GM12878 (cell line): ENCODE data around the gene COQ2. TPM values are rescaled to one million over a fixed set of nuclear protein-coding genes. Genes with fewer than 3 reads are reported as not detected.

Experiments used
- CEBPB ChIP-seq, 2 experiments: fragments of 150-350 bp in 1 of 2; IDR thresholded peaks; 2 replicates each; pipeline ENCODE4 v1.6.1; 2012 to 2014; ENCODE audit warnings: low read depth in 2 of 2, low read length in 2 of 2, borderline replicate concordance in 1 of 2, inconsistent platforms in 1 of 2
- FOXK2 ChIP-seq: fragments of 450-650 bp; IDR thresholded peaks from 2 replicates; pipeline ENCODE4 v1.6.1; 2017; ENCODE audit warnings: mild to moderate bottlenecking, moderate library complexity
- HDAC2 ChIP-seq: fragments of 200-600 bp; sonication (generic); IDR thresholded peaks from 2 replicates; pipeline ENCODE4 v1.6.1; 2017
- MTA3 ChIP-seq: IDR thresholded peaks from 2 replicates; pipeline ENCODE4 v1.6.1; 2012; ENCODE audit warnings: low read length, inconsistent platforms, borderline replicate concordance
- MYB ChIP-seq: fragments of 150-350 bp; IDR thresholded peaks from 2 replicates; pipeline ENCODE4 v1.6.1; 2014; ENCODE audit warnings: mild to moderate bottlenecking, low read depth, low read length, borderline replicate concordance
- NFYA ChIP-seq: IDR thresholded peaks from 2 replicates; pipeline ENCODE4 v1.6.1; 2011; ENCODE audit warnings: low read depth, mild to moderate bottlenecking, low read length, improper control_type of control experiment, borderline replicate concordance
- NFYB ChIP-seq: IDR thresholded peaks from 2 replicates; pipeline ENCODE4 v1.6.1; 2011; ENCODE audit warnings: low read depth, mild to moderate bottlenecking, low read length, improper control_type of control experiment, moderate library complexity; ENCODE audit not compliant: insufficient read depth
- NR2F1 ChIP-seq: fragments of 450-650 bp; conservative IDR thresholded peaks from 2 replicates; pipeline ENCODE4 v1.6.1; 2017; ENCODE audit warnings: mild to moderate bottlenecking
- PBX3 ChIP-seq: IDR thresholded peaks from 2 replicates; pipeline ENCODE4 v1.6.1; 2011; ENCODE audit warnings: mild to moderate bottlenecking, low read depth, low read length, moderate library complexity; ENCODE audit not compliant: insufficient replicate concordance
- POLR2A ChIP-seq: IDR thresholded peaks from 2 replicates; pipeline ENCODE4 v1.6.1; 2011; ENCODE audit warnings: low read depth, mild to moderate bottlenecking, low read length
- RB1 ChIP-seq: fragments of 450-650 bp; formaldehyde crosslinking; IDR thresholded peaks from 2 replicates; pipeline ENCODE4 v1.6.1; 2017; ENCODE audit warnings: mild to moderate bottlenecking, borderline replicate concordance
- RFX5 ChIP-seq: IDR thresholded peaks from 2 replicates; pipeline ENCODE4 v1.6.1; 2011; ENCODE audit warnings: low read depth, low read length, improper control_type of control experiment
- RUNX3 ChIP-seq: IDR thresholded peaks from 2 replicates; pipeline ENCODE4 v1.6.1; 2012; ENCODE audit warnings: low read length, inconsistent platforms
- SIX5 ChIP-seq: IDR thresholded peaks from 2 replicates; pipeline ENCODE4 v1.6.1; 2011; ENCODE audit warnings: mild to moderate bottlenecking, low read depth, low read length, moderate library complexity; ENCODE audit not compliant: severe bottlenecking
- SMC3 ChIP-seq: IDR thresholded peaks from 2 replicates; pipeline ENCODE4 v1.6.1; 2011; ENCODE audit warnings: low read length, improper control_type of control experiment, borderline replicate concordance
- STAT1 ChIP-seq: fragments of 450-650 bp; conservative IDR thresholded peaks from 2 replicates; pipeline ENCODE4 v1.6.1; 2014; ENCODE audit warnings: antibody characterized with exemption, mild to moderate bottlenecking
- STAT3 ChIP-seq: IDR thresholded peaks from 2 replicates; pipeline ENCODE4 v1.6.1; 2011; ENCODE audit warnings: low read depth, low read length, improper control_type of control experiment
- TCF12 ChIP-seq: IDR thresholded peaks from 2 replicates; pipeline ENCODE4 v1.6.1; 2011; ENCODE audit warnings: low read depth, mild to moderate bottlenecking, low read length
- TCF7 ChIP-seq: IDR thresholded peaks from 2 replicates; pipeline ENCODE4 v1.6.1; 2014; ENCODE audit warnings: antibody characterized with exemption, borderline replicate concordance
- USF1 ChIP-seq: IDR thresholded peaks from 2 replicates; pipeline ENCODE4 v1.6.1; 2011; ENCODE audit warnings: borderline replicate concordance, low read depth, mild to moderate bottlenecking, moderate library complexity, mixed read lengths, low read length; ENCODE audit not compliant: insufficient read depth; ENCODE audit errors: extremely low read length
- ZBED1 ChIP-seq: IDR thresholded peaks from 2 replicates; pipeline ENCODE4 v1.6.1; 2016; ENCODE audit warnings: borderline replicate concordance
- polyA plus RNA-seq, 11 experiments: library from polyadenylated mRNA; depleted of rRNA in 4 of 11; unstranded in 6 of 11; stranded (reverse) in 5 of 11; fragments of >200 nt; fragmentation: Nextera tagmentation in 4 of 11; fragmentation: Illumina TruSeq in 1 of 11; extraction: Ambion mirVana in 4 of 11; extraction: Trizol in 1 of 11; gene quantifications; 1 replicate in 1 of 11; 2 replicates in 10 of 11; pipeline versions ENCODE4 v1.2.1 to v1.2.3, GENCODE V29; 2011 to 2016; ENCODE audit warnings: inconsistent platforms in 2 of 11, missing spikeins in 2 of 11, low read depth in 1 of 11
- total RNA-seq, 4 experiments: library from RNA; depleted of rRNA in 3 of 4; stranded (reverse); fragments of >200 nt in 3 of 4; fragmentation: Illumina TruSeq in 1 of 4; extraction: Trizol in 1 of 4; gene quantifications; 2 replicates each; pipeline versions ENCODE4 v1.2.1 to v1.2.3, GENCODE V29; 2013 to 2021
- TF ChIP-seq, protein P1 (sequence below): IDR thresholded peaks from 2 replicates; pipeline ENCODE4 v1.6.1; 2012; ENCODE audit warnings: low read depth, low read length, improper control_type of control experiment
- TF ChIP-seq, protein P2 (sequence below): fragments of 450-650 bp; IDR thresholded peaks from 2 replicates; pipeline ENCODE4 v1.6.1; 2014; ENCODE audit warnings: mild to moderate bottlenecking
- TF ChIP-seq, protein P3 (sequence below): fragments of 150-350 bp; IDR thresholded peaks from 2 replicates; pipeline ENCODE4 v1.6.1; 2014; ENCODE audit warnings: mild to moderate bottlenecking, low read depth, low read length

COQ2 gene
- total and polyA plus RNA-seq, 10 of the 15 experiments (the other 5 are each of a cell fraction or from before 2014, with no cell fraction given): 5.0 to 46.7 (median 19.1) TPM

GRCh38 chr4:83217721-83218522 lies 66.7 kb downstream of the COQ2 start (continued):
- peak; percentile 78 for TF ChIP-seq TCF12
- TF ChIP-seq STAT3: no peak
- TF ChIP-seq RUNX3: peak; percentile 95
- TF ChIP-seq USF1: no peak
- TF ChIP-seq RFX5: no peak
- no peak for TF ChIP-seq SIX5
- TF ChIP-seq RB1: 0 out of 2 replicates have a peak, but pooled peaks have one; percentile 22
- no peak for TF ChIP-seq STAT1
- TF ChIP-seq PBX3: no peak
- no peak for TF ChIP-seq MYB
- peak; percentile 31; the same call in 1 of the 2 replicates for TF ChIP-seq POLR2A
- TF ChIP-seq, protein P1, sequence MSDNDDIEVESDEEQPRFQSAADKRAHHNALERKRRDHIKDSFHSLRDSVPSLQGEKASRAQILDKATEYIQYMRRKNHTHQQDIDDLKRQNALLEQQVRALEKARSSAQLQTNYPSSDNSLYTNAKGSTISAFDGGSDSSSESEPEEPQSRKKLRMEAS: no peak
- TF ChIP-seq, protein P2, sequence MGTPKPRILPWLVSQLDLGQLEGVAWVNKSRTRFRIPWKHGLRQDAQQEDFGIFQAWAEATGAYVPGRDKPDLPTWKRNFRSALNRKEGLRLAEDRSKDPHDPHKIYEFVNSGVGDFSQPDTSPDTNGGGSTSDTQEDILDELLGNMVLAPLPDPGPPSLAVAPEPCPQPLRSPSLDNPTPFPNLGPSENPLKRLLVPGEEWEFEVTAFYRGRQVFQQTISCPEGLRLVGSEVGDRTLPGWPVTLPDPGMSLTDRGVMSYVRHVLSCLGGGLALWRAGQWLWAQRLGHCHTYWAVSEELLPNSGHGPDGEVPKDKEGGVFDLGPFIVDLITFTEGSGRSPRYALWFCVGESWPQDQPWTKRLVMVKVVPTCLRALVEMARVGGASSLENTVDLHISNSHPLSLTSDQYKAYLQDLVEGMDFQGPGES: no peak
- TF ChIP-seq NR2F1: peak; percentile 88
- TF ChIP-seq MTA3: peak; percentile 83; the same call in 1 of the 2 replicates
- TF ChIP-seq FOXK2: no peak
- 0 out of 4 replicates have a peak, but pooled peaks of 1 of the 2 experiments have one; percentile 33 for TF ChIP-seq CEBPB (IDR thresholded peaks at IDR 0.05; ENCODE audit: borderline replicate concordance in 1 of 2, low read depth in 2 of 2, low read length in 2 of 2)
- TF ChIP-seq SMC3: peak; percentile 17; the same call in 1 of the 2 replicates
- no peak for TF ChIP-seq HDAC2
- TF ChIP-seq NFYB: no peak
- TF ChIP-seq, protein P3, sequence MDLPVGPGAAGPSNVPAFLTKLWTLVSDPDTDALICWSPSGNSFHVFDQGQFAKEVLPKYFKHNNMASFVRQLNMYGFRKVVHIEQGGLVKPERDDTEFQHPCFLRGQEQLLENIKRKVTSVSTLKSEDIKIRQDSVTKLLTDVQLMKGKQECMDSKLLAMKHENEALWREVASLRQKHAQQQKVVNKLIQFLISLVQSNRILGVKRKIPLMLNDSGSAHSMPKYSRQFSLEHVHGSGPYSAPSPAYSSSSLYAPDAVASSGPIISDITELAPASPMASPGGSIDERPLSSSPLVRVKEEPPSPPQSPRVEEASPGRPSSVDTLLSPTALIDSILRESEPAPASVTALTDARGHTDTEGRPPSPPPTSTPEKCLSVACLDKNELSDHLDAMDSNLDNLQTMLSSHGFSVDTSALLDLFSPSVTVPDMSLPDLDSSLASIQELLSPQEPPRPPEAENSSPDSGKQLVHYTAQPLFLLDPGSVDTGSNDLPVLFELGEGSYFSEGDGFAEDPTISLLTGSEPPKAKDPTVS: 0 out of 2 replicates have a peak, but pooled peaks have one; percentile 10
- peak; percentile 72; the same call in 1 of the 2 replicates for TF ChIP-seq ZBED1
- peak; percentile 33; the same call in 1 of the 2 replicates for TF ChIP-seq TCF7
- TF ChIP-seq NFYA: no peak
